Adrenal gland (tissue), 12 donors: ENCODE measurements around the gene PIP5KL1. TPM values are rescaled to one million over a fixed set of nuclear protein-coding genes. Genes with fewer than 3 reads are reported as not detected.

Source experiments
- DNase-seq, 7 donors: peaks; one replicate each; pipeline ENCODE4 v3.0.0-alpha.2; 2019 to 2020
- H3K27ac ChIP-seq, 5 donors: fragments of 200-600 bp; sonication (generic) in 4 of 5; 1 replicate in 3 of 5; 2 replicates in 2 of 5; pipeline versions ENCODE4 v1.5.1 to v1.8.0; 2016 to 2020; ENCODE audit warnings: mild to moderate bottlenecking in 1 of 5
- H3K27me3 ChIP-seq: fragments of 200-600 bp; 2 replicates; pipeline ENCODE4 v1.8.0; 2021
- H3K36me3 ChIP-seq, 2 donors: fragments of 200-600 bp; replicated peaks in 1 of 2; 1 replicate in 1 of 2; 2 replicates in 1 of 2; pipeline versions ENCODE4 v1.5.1 to v1.8.0; 2018 to 2022
- H3K4me1 ChIP-seq, 2 donors: fragments of 200-600 bp; replicated peaks in 1 of 2; 1 replicate in 1 of 2; 2 replicates in 1 of 2; pipeline versions ENCODE4 v1.5.1 to v1.8.0; 2018 to 2021
- H3K4me3 ChIP-seq, 4 donors: fragments of 200-600 bp; sonication (generic) in 3 of 4; one replicate each; pipeline ENCODE4 v1.5.1; 2016 to 2018
- H3K9me3 ChIP-seq, 3 donors: fragments of 200-600 bp; sonication (generic) in 1 of 3; replicated peaks in 1 of 3; 1 replicate in 2 of 3; 2 replicates in 1 of 3; pipeline versions ENCODE4 v1.5.1 to v1.8.0; 2016 to 2021
- POLR2A ChIP-seq, 2 donors: fragments of 450-650 bp; IDR thresholded peaks; one replicate each; pipeline ENCODE4 v1.6.1; 2017; ENCODE audit warnings: antibody characterized with exemption in 2 of 2, mild to moderate bottlenecking in 2 of 2, moderate library complexity in 1 of 2
- WGBS, 4 donors: extraction: QIAGEN DNeasy Blood & Tissue Kit in 2 of 4; methylation state at CpG; one replicate each; pipeline versions ENCODE4 v1.1.5 to v1.1.7; 2013 to 2017; 5-methylcytosine and 5-hydroxymethylcytosine counted together
- intact Hi-C, 2 donors: fragments of 100-400 bp; cut with DNase I; formaldehyde crosslinking; loops; one replicate each; pipeline versions ENCODE4 v1.14.1 to v1.15.0; 2022 to 2023
- polyA plus RNA-seq, 3 donors: library from polyadenylated mRNA; stranded (reverse); fragments of 200-250 nt in 2 of 3; fragments of 350-450 nt in 1 of 3; fragmentation: Illumina TruSeq in 1 of 3; extraction: RNeasy Lipid Tissue Mini Kit (QIAGEN cat#74804) in 1 of 3; gene quantifications; one replicate each; pipeline ENCODE4 v1.2.3, GENCODE V29; 2013 to 2014
- total RNA-seq, 9 donors: library from RNA; depleted of rRNA in 4 of 9; stranded (reverse); fragments of >200 nt in 4 of 9; fragments of 120-200 nt in 1 of 9; fragmentation: NEBNext Ultra II Directional in 1 of 9; extraction: Animal tissue kit (Norgen Biotek cat#: 25700) in 1 of 9; gene quantifications; one replicate each; pipeline versions ENCODE4 v1.1.0 to v1.2.4, GENCODE V29; 2013 to 2023
- TF ChIP-seq, protein P1 (sequence below), 6 experiments: fragments of 450-650 bp in 4 of 6; fragments of 200-600 bp in 2 of 6; sonication (generic) in 1 of 6; IDR thresholded peaks; 1 replicate in 5 of 6; 2 replicates in 1 of 6; pipeline versions ENCODE4 v1.5.1 to v1.8.0; 2016 to 2021; ENCODE audit warnings: antibody characterized with exemption in 6 of 6, mild to moderate bottlenecking in 2 of 6, moderate library complexity in 1 of 6
- donor health status: healthy with polysubstance abuse.
- donor health status: Bipolar disorder and iron deficiency.
- donor health status: DM: yes; HTN: yes; CAD: no.
- donor health status: DM: no; HTN: no; CAD: no.
- donor health status: DM: no; HTN: no; CAD: no.
- donor health status: DM: yes; HTN: yes; CAD: no.

Gene PIP5KL1
- total and polyA plus RNA-seq, 12 donors, result 0.19 to 2.3 (median 0.83) TPM; not detected in 3

DNA sequence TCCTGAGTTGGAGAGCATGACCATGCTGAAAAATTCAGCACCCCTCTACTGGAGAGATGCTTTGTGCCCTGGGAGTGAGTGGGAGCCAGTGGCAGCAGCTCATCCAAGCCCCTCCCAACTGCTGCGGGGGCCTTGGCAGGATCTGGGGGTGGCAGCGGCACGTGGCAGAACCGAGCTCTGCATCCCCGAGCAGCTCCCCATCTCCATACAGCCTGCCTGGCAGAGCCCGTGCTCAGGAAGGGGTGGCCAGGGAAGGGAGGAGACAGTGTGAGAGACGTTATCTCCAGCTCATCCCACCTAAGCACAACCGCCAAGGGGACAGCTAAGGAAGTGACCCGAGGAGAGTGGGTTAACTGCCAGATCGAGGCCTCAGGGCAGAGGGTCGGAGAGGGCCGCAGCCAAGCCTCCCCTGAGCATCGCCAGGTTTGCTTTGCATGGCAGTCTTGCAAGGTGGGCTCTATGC is 24.3 kb upstream of the PIP5KL1 start:
- H3K4me3 ChIP-seq, result no peak overlapping the region
- H3K27me3 ChIP-seq, result no peaks in the 10 kb centered on the region
- no peak for DNase-seq
- H3K9me3 ChIP-seq, result no peaks in the 10 kb centered on the region
- peak overlapping the region in 3 of 5 donors; percentile 73 to 85 (median 84) for H3K27ac ChIP-seq
- intact Hi-C loops, result no loop called here
- TF ChIP-seq, protein P1, sequence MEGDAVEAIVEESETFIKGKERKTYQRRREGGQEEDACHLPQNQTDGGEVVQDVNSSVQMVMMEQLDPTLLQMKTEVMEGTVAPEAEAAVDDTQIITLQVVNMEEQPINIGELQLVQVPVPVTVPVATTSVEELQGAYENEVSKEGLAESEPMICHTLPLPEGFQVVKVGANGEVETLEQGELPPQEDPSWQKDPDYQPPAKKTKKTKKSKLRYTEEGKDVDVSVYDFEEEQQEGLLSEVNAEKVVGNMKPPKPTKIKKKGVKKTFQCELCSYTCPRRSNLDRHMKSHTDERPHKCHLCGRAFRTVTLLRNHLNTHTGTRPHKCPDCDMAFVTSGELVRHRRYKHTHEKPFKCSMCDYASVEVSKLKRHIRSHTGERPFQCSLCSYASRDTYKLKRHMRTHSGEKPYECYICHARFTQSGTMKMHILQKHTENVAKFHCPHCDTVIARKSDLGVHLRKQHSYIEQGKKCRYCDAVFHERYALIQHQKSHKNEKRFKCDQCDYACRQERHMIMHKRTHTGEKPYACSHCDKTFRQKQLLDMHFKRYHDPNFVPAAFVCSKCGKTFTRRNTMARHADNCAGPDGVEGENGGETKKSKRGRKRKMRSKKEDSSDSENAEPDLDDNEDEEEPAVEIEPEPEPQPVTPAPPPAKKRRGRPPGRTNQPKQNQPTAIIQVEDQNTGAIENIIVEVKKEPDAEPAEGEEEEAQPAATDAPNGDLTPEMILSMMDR (IDR thresholded peaks at IDR 0.05), result no peak
- no peak for TF ChIP-seq POLR2A (IDR thresholded peaks at IDR 0.05)
- WGBS, 4 donors, result 45 to 70% (median 62%) methylated on average over 4 to 13 of the region's 13 CpGs; no CpG with 5 or more reads in 1 of the 4 donors
- peaks cover 38 to 54% of the 10 kb centered on the region in 2 donors for H3K4me1 ChIP-seq
- H3K36me3 ChIP-seq, result no peaks in the 10 kb centered on the region

DNA sequence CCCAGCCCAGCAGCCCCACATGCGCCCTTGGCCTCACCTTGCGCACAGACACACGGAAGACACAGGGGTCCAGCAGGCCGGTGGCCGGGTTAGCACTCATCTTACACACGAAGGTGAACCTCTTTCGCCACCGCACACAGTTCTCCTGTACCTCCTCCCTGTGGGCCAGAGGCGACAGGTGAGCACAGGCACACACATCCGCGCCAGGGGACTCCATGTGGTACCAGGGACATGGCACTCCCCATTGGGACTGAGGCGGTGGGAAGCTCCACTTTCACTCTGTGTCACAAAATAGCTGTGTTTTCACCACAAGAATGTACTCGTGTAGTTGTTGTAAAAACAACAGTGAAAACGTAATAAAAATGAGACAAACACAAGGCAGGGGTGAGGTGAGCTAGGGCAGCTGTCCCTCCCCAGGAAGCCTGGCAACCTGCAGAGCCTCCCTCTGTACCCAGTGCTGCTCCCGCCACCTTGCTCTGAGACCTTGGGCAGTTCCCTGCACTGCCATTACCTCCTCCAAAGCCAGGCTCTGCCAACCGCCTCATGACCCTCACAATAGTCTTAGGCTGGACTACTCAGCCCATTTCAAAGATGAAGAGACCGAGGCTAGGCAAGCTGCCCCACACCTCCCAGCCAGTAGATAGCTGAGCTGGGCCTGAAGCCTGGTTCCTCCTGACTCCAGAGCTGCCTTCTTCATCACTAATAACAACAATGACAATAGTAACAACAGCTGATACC is 23.4 kb upstream of the PIP5KL1 start:
- TF ChIP-seq, protein P1 (IDR thresholded peaks at IDR 0.05), result no peak
- no peak for TF ChIP-seq POLR2A (IDR thresholded peaks at IDR 0.05)
- 60 to 82% (median 81%) methylated on average over 8 to 17 of the region's 17 CpGs for WGBS, 4 donors
- Histone ChIP-seq H3K4me1 (peaks cover 42 to 57% of the 10 kb centered on the region in 2 donors), H3K27ac (peak overlapping the region in 3 of 5 donors; percentile 73 to 85 (median 84)), H3K27me3 (no peaks in the 10 kb centered on the region), H3K9me3 (no peaks in the 10 kb centered on the region), H3K36me3 (no peaks in the 10 kb centered on the region), H3K4me3 (no peak overlapping the region)
- intact Hi-C loops, result no loop called here
- DNase-seq, result no peak

DNA sequence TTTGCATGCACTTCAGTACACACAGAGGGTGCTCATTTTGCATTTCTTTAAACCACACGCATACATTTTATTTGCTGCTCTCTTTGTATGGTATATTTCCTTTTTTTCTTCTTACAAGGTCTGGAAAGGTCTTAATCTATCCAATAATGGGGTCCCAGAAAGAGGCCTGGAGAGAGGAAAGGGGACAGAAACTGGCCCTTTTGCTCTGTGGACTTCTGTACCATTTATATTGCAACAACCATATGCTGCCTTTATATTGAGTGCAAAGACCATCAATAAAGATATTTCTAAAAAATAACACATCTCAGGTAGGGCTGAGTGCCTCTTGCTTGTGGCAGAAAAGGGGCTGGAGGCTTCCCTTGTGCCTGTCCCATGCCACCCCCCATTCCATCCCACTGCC is 22.6 kb upstream of the PIP5KL1 start:
- Histone ChIP-seq H3K27ac (peak overlapping the region in 3 of 5 donors; percentile 83 to 87 (median 86)), H3K4me1 (peaks cover 42 to 58% of the 10 kb centered on the region in 2 donors), H3K36me3 (no peaks in the 10 kb centered on the region), H3K27me3 (no peaks in the 10 kb centered on the region), H3K4me3 (no peak overlapping the region), H3K9me3 (no peaks in the 10 kb centered on the region)
- intact Hi-C loops, result no loop called here
- TF ChIP-seq POLR2A (IDR thresholded peaks at IDR 0.05), result no peak
- TF ChIP-seq, protein P1 (IDR thresholded peaks at IDR 0.05), result no peak
- WGBS, 4 donors, result 93 to 97% (median 93%) methylated on average over 1 of the region's 1 CpG
- no peak for DNase-seq

DNA sequence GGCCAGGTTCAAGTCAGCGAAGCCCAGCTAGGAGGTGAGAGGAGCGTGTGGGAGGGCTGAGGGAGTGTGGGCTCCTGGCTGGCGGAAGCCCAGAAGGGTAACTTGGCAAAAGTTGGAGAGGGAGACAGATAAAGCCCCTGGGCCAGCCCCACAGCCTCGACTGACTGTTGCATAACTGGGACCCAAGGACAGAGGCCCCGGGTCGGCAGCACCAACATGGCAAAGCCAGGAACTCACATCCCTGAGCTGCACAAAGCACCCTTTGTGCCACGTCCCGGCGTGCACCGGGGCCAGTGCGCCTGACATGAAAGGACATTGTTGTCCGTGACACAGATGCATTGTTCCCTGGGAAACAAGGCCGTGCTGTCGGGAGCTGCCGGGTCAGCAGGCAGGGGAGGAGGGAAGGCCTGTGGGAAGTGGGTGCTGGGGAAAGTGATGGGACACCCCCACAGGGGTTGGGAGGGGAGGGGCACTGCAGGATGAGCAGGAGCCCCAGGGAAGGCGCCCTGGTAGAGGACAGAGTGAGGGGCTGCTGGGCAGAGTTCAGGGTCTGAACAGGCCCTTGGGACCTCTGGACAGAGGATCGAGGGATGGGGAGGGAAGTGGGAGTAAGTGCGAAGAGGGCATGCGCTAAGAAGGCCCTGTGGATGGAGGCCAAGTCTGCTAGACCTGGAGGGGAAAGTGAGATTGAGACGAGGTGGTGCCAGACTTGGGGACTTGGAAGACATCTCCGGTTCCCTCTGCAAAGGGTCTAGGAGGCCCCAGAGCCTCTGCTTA is 20.1 kb upstream of the PIP5KL1 start:
- Histone ChIP-seq H3K27ac (peak overlapping the region; percentile 36 to 87 (median 86)), H3K4me1 (peaks cover 38 to 60% of the 10 kb centered on the region in 2 donors), H3K27me3 (no peaks in the 10 kb centered on the region), H3K36me3 (peaks cover 0 to 14% of the 10 kb centered on the region in 2 donors), H3K4me3 (no peak overlapping the region), H3K9me3 (no peaks in the 10 kb centered on the region)
- 24 to 44% (median 29%) methylated on average over 7 to 21 of the region's 21 CpGs for WGBS, 4 donors
- TF ChIP-seq, protein P1 (IDR thresholded peaks at IDR 0.05), result no peak
- TF ChIP-seq POLR2A (IDR thresholded peaks at IDR 0.05), result peak in 1 of 2 donors; percentile 43
- intact Hi-C loops, result no loop called here
- peak; percentile 77 to 93 (median 88) for DNase-seq
